Panc1 (cell line): ENCODE measurements around the gene PGM5. TPM values are rescaled to one million over a fixed set of nuclear protein-coding genes. Genes with fewer than 3 reads are reported as not detected.

Experiments
- ATAC-seq: fragments of 200-7000 bp; cut with Tn5 transposase; 2 replicates; pipeline ENCODE4 v1.9.1; 2020; ENCODE audit warnings: mild to moderate bottlenecking, moderate library complexity
- BruUV-seq: library from RNA; stranded (reverse); fragments of 400-500 nt; replicated peaks from 2 replicates; lab custom pipeline; 2021; lab: Mats Ljungman, UMichigan
- CTCF ChIA-PET: fragments of 300-600 bp; sonication (Branson Sonifier 250); formaldehyde crosslinking; loops from one replicate; lab custom pipeline; 2022; ENCODE audit warnings: antibody characterized with exemption; lab: Charles Lee
- POLR2A ChIA-PET: fragments of 300-600 bp; sonication (Branson Sonifier 250); formaldehyde crosslinking; loops from one replicate; lab custom pipeline; 2022; ENCODE audit warnings: antibody characterized with exemption; lab: Charles Lee
- DNase-seq: peaks from one replicate; pipeline ENCODE4 v3.0.0-alpha.2; 2010; ENCODE audit warnings: low read depth, low spot score
- H3K27ac ChIP-seq: 2 replicates; pipeline ENCODE4 v1.5.1; 2011; ENCODE audit warnings: mild to moderate bottlenecking, low read length, inconsistent platforms
- H3K27me3 ChIP-seq: fragments of 200-500 bp; sonication (Bioruptor generic); 2 replicates; pipeline ENCODE4 v1.6.0; 2014; ENCODE audit warnings: low read length, inconsistent platforms; ENCODE audit not compliant: control insufficient read depth, insufficient read depth
- H3K36me3 ChIP-seq: fragments of 200-500 bp; sonication (Bioruptor generic); 2 replicates; pipeline ENCODE4 v1.5.1; 2014; ENCODE audit warnings: inconsistent platforms, mild to moderate bottlenecking, low read length, moderate library complexity; ENCODE audit not compliant: control insufficient read depth, insufficient read depth
- H3K4me1 ChIP-seq: 2 replicates; pipeline ENCODE4 v1.5.1; 2011; ENCODE audit warnings: inconsistent platforms, mild to moderate bottlenecking, low read length, moderate library complexity; ENCODE audit not compliant: control insufficient read depth, insufficient read depth
- H3K4me3 ChIP-seq, 2 experiments: 2 replicates each; pipeline ENCODE4 v1.5.1; 2011 to 2012; ENCODE audit warnings: low read depth in 2 of 2, low read length in 2 of 2, mild to moderate bottlenecking in 2 of 2, inconsistent platforms in 1 of 2, moderate library complexity in 1 of 2
- H3K9me3 ChIP-seq: fragments of 200-500 bp; sonication (Bioruptor generic); 2 replicates; pipeline ENCODE4 v1.5.1; 2014; ENCODE audit warnings: low read depth, mild to moderate bottlenecking, inconsistent platforms, low read length, moderate library complexity; ENCODE audit not compliant: control insufficient read depth, insufficient read depth
- CTCF ChIP-seq: fragments of 450-650 bp; IDR thresholded peaks from 2 replicates; pipeline ENCODE4 v1.5.1; 2017; ENCODE audit warnings: mild to moderate bottlenecking
- POLR2AphosphoS5 ChIP-seq: IDR thresholded peaks from 2 replicates; pipeline ENCODE4 v1.6.1; 2012; ENCODE audit warnings: mild to moderate bottlenecking, low read depth, low read length, moderate library complexity
- REST ChIP-seq, 2 experiments: IDR thresholded peaks; 2 replicates each; pipeline ENCODE4 v1.6.1; 2011 to 2012; ENCODE audit warnings: low read depth in 2 of 2, control low read depth in 1 of 2, low read length in 1 of 2, mild to moderate bottlenecking in 1 of 2, moderate library complexity in 1 of 2; ENCODE audit not compliant: insufficient read depth in 1 of 2
- SIN3A ChIP-seq: IDR thresholded peaks from 2 replicates; pipeline ENCODE4 v1.6.1; 2012; ENCODE audit warnings: low read depth, mild to moderate bottlenecking, low read length, moderate library complexity, borderline replicate concordance; ENCODE audit not compliant: insufficient read depth
- TCF7L2 ChIP-seq: IDR thresholded peaks from 2 replicates; pipeline ENCODE4 v1.6.1; 2011; ENCODE audit warnings: mild to moderate bottlenecking, low read depth, low read length, inconsistent platforms
- in situ Hi-C: cut with HindIII; loops from 2 replicates; pipeline ENCODE4 v1.10.0; 2016; ENCODE audit warnings: low sequenced_read_pairs, low pct_unique_long_range_greater_than_20kb
- intact Hi-C: fragments of 100-400 bp; cut with micrococcal nuclease; formaldehyde crosslinking; loops from one replicate; pipeline ENCODE4 v1.10.0; 2022; ENCODE audit not compliant: unreplicated experiment
- total RNA-seq: library from RNA; stranded (reverse); gene quantifications from one replicate; pipeline ENCODE4 v1.2.1, GENCODE V29; 2021; ENCODE audit not compliant: unreplicated experiment

Gene PGM5
- total RNA-seq, 1 experiment from 2014 or later: 0.21 TPM

GRCh38 chr9:68522131-68522530, 165.7 kb downstream of the PGM5 start:
- in situ Hi-C loops: no loop called here

GRCh38 chr9:68522954-68523353, 166.5 kb downstream of the PGM5 start:
- BruUV-seq: no TSS peak

More at GRCh38 chr9:68522131-68522530, 165.7 kb downstream of the PGM5 start:
- TF ChIP-seq CTCF: no peak
- TF ChIP-seq REST (IDR thresholded peaks at IDR 0.05; ENCODE audit: insufficient read depth in 1 of 2, low read depth in 2 of 2, low read length in 1 of 2): no peak
- no peak for TF ChIP-seq POLR2AphosphoS5
- no peak for TF ChIP-seq TCF7L2
- no peak for TF ChIP-seq SIN3A
- H3K9me3 ChIP-seq: no peaks in the 10 kb centered on the region
- H3K27ac ChIP-seq: no peak overlapping the region
- no peak for ATAC-seq
- ChIA-PET POLR2A (no interaction called here), CTCF (no interaction called here)
- no TSS peak for BruUV-seq
- DNase-seq: no peak
- no peaks in the 10 kb centered on the region for H3K27me3 ChIP-seq
- H3K36me3 ChIP-seq: no peaks in the 10 kb centered on the region
- no peak overlapping the region for H3K4me3 ChIP-seq
- no peaks in the 10 kb centered on the region for H3K4me1 ChIP-seq
- intact Hi-C loops: no loop called here

More at GRCh38 chr9:68522954-68523353, 166.5 kb downstream of the PGM5 start:
- Histone ChIP-seq H3K4me1 (no peaks in the 10 kb centered on the region), H3K27ac (no peak overlapping the region), H3K36me3 (no peaks in the 10 kb centered on the region), H3K27me3 (no peaks in the 10 kb centered on the region), H3K4me3 (no peak overlapping the region), H3K9me3 (no peaks in the 10 kb centered on the region)
- DNase-seq (no peak), ATAC-seq (no peak)
- ChIA-PET POLR2A (no interaction called here), CTCF (no interaction called here)
- no peak for TF ChIP-seq REST (IDR thresholded peaks at IDR 0.05; ENCODE audit: insufficient read depth in 1 of 2, low read depth in 2 of 2, low read length in 1 of 2)
- no peak for TF ChIP-seq CTCF
- TF ChIP-seq TCF7L2: no peak
- TF ChIP-seq POLR2AphosphoS5: no peak
- TF ChIP-seq SIN3A: no peak
- intact Hi-C loops: no loop called here
- in situ Hi-C loops: no loop called here
